Measurements from ENCODE around the gene MS4A1. TPM values are rescaled to one million over a fixed set of nuclear protein-coding genes. Genes with fewer than 3 reads are reported as not detected.

MS4A1 gene
- total and polyA plus RNA-seq, 2 of the 8 experiments (the other 6 are each of a cell fraction or from before 2014, with no cell fraction given), result not detected

GRCh38 chr11:60477035-60477445, 21.4 kb downstream of the MS4A1 start:
- H3K23me2 ChIP-seq (ENCODE audit: low read depth, low read length), result no peaks in the 10 kb centered on the region
- no peak overlapping the region for H2BK15ac ChIP-seq (ENCODE audit: low read length)
- no peak overlapping the region for H3K27ac ChIP-seq (ENCODE audit: low read depth, low read length)
- no peak overlapping the region for H3K23ac ChIP-seq (ENCODE audit: insufficient read length)
- no peak overlapping the region for H4K5ac ChIP-seq (ENCODE audit: insufficient read length, low read depth, low read length)
- H4K91ac ChIP-seq (replicated peaks; ENCODE audit: insufficient read length, low read length), result no peak overlapping the region
- H3K4me2 ChIP-seq (ENCODE audit: insufficient read depth in 1 of 2, low read depth in 2 of 2, low read length in 2 of 2), result no peak overlapping the region
- H2AFZ ChIP-seq (ENCODE audit: low read length), result no peak overlapping the region
- no peak overlapping the region for H3K56ac ChIP-seq (replicated peaks; ENCODE audit: insufficient read length, low read depth, low read length)
- no peaks in the 10 kb centered on the region for H3K4me1 ChIP-seq (replicated peaks in 1 of 4; ENCODE audit: control insufficient read depth in 3 of 4, insufficient read depth in 4 of 4, low read length in 3 of 4)
- CTCF ChIA-PET (ENCODE audit: partially characterized antibody), result interaction anchor here (0.6 to 1.7 kb wide), 3 partner anchors 74 to 114 kb away, joined by 3 to 4 read pairs (median 3); no protein-coding TSS in a partner anchor
- H4K8ac ChIP-seq (ENCODE audit: extremely low read depth, insufficient read depth, low read length), result no peak overlapping the region
- no peak overlapping the region for H2BK20ac ChIP-seq (ENCODE audit: low read length)
- no peak overlapping the region for H2BK12ac ChIP-seq (ENCODE audit: low read depth, low read length)
- FAIRE-seq (no peak), DNase-seq (ENCODE audit: low read depth in 1 of 2, low spot score in 2 of 2) (no peak)
- no peak overlapping the region for H3K4ac ChIP-seq (replicated peaks; ENCODE audit: insufficient read length, low read depth, low read length)
- no peak overlapping the region for H3K14ac ChIP-seq (ENCODE audit: insufficient read length)
- 94% methylated on average over 6 of the region's 6 CpGs; no CpG with 5 or more reads in 1 of the 2 experiments for WGBS, 2 experiments (ENCODE audit: extremely low coverage in 1 of 2, insufficient coverage in 1 of 2, insufficient read length in 1 of 2, insufficient replicate concordance in 2 of 2, low coverage in 1 of 2, low lambda C conversion rate in 2 of 2, missing lambda C conversion rate in 1 of 2)
- H3K18ac ChIP-seq (ENCODE audit: extremely low read depth, low read length), result no peak overlapping the region
- no peaks in the 10 kb centered on the region for H3K79me1 ChIP-seq (ENCODE audit: low read depth, low read length)
- no peak overlapping the region for H3K9ac ChIP-seq (replicated peaks in 1 of 4; ENCODE audit: extremely low read depth in 1 of 4, low read depth in 3 of 4, low read length in 3 of 4)
- H2AK5ac ChIP-seq (ENCODE audit: low read depth, low read length), result no peak overlapping the region
- POLR2A ChIA-PET (ENCODE audit: partially characterized antibody), result no interaction called here
- TF ChIP-seq RXRA (IDR thresholded peaks at IDR 0.05; ENCODE audit: insufficient read depth, low read depth, low read length) (no peak), CTBP2 (IDR thresholded peaks at IDR 0.05; ENCODE audit: borderline replicate concordance, insufficient read depth, insufficient read length, low read length) (no peak), CHD2 (IDR thresholded peaks at IDR 0.05; ENCODE audit: low read length) (no peak), EZH2 (IDR thresholded peaks at IDR 0.05; ENCODE audit: low read depth, low read length, severe bottlenecking) (no peak), SIX5 (IDR thresholded peaks at IDR 0.05; ENCODE audit: low read depth, low read length) (no peak), CEBPB (IDR thresholded peaks at IDR 0.05; ENCODE audit: low read depth, low read length) (no peak), POLR2AphosphoS5 (IDR thresholded peaks at IDR 0.05; ENCODE audit: low read depth, low read length) (no peak), MAFK (IDR thresholded peaks at IDR 0.05; ENCODE audit: low read depth, low read length) (no peak), CBX5 (IDR thresholded peaks at IDR 0.05; ENCODE audit: low read depth, low read length) (no peak), BRCA1 (IDR thresholded peaks at IDR 0.05; ENCODE audit: low read depth, low read length) (no peak), ZNF274 (IDR thresholded peaks at IDR 0.05; ENCODE audit: borderline replicate concordance, extremely low read depth, low read length) (no peak)
- TF ChIP-seq, protein P1, sequence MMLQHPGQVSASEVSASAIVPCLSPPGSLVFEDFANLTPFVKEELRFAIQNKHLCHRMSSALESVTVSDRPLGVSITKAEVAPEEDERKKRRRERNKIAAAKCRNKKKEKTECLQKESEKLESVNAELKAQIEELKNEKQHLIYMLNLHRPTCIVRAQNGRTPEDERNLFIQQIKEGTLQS (IDR thresholded peaks at IDR 0.05; ENCODE audit: insufficient read depth, low read depth, low read length), result no peak
- no peaks in the 10 kb centered on the region for H3K36me3 ChIP-seq (ENCODE audit: control insufficient read depth in 2 of 4, insufficient read depth in 4 of 4, low read length in 3 of 4)
- H2BK5ac ChIP-seq (ENCODE audit: low read depth, low read length), result no peak overlapping the region
- H3K79me2 ChIP-seq (ENCODE audit: control insufficient read depth in 1 of 2, insufficient read depth in 2 of 2, low read length in 2 of 2), result no peaks in the 10 kb centered on the region
- H2BK120ac ChIP-seq (replicated peaks; ENCODE audit: low read depth, low read length), result no peak overlapping the region
- H3K27me3 ChIP-seq (replicated peaks in 1 of 4; ENCODE audit: control insufficient read depth in 3 of 4, extremely low read depth in 1 of 4, insufficient read depth in 3 of 4, low read length in 3 of 4), result no peaks in the 10 kb centered on the region
- H3K4me3 ChIP-seq (ENCODE audit: extremely low read depth in 1 of 4, insufficient read depth in 2 of 4, low read depth in 3 of 4, low read length in 4 of 4), result no peak overlapping the region
- no peaks in the 10 kb centered on the region for H3K9me3 ChIP-seq (ENCODE audit: insufficient read depth in 2 of 2, low read depth in 1 of 2, low read length in 1 of 2)
- H4K20me1 ChIP-seq (replicated peaks in 1 of 2; ENCODE audit: control insufficient read depth in 1 of 2, insufficient read depth in 2 of 2, low read length in 2 of 2), result no peaks in the 10 kb centered on the region

Data from H1 (cell line).